ENCODE results near the gene GIPC1.
"Not testable (repeated sequence)": the region's sequence is repeated elsewhere in the genome, so short reads cannot be mapped to it uniquely, and the experiment has no call there.

GIPC1 gene, protein sequence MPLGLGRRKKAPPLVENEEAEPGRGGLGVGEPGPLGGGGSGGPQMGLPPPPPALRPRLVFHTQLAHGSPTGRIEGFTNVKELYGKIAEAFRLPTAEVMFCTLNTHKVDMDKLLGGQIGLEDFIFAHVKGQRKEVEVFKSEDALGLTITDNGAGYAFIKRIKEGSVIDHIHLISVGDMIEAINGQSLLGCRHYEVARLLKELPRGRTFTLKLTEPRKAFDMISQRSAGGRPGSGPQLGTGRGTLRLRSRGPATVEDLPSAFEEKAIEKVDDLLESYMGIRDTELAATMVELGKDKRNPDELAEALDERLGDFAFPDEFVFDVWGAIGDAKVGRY

GRCh38 chr19:14496029-14496833, at the start of gene GIPC1:
Gene GIPC1, minus strand, starts transcription at chr19:14496127. Its CDS starts 13,151 bp downstream, at chr19:14482976.
- DNase-seq (ENCODE audit: low spot score) = peak; percentile 99

GRCh38 chr19:14545716-14546082, 49.8 kb upstream of the GIPC1 start:
- no peak for DNase-seq (ENCODE audit: low spot score)

GRCh38 chr19:14544977-14545715, 49.2 kb upstream of the GIPC1 start:
- no peak for DNase-seq (ENCODE audit: low spot score)

DNA sequence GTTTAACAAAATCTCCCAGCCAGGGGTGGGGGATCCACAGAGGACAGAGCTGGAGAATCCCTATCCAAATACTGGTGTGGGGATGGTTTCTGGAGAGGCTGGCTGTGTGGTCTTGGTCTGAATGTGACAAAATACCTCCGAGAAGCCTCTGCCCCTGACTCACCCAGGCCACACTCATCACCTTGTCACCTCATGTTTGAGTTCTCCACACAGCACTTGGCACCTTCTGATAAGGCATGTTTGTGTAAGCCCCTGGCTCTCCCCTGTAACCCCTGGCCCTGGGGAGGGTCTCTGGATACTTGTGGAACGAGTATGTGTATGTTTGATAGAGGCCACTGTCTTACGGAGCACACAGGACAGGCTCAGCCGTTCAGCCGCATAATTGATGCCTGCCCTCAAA, 48.1 kb upstream of the GIPC1 start:
- no peak for DNase-seq (ENCODE audit: low spot score)

GRCh38 chr19:14542711-14543328, 46.9 kb upstream of the GIPC1 start:
- no peak for DNase-seq (ENCODE audit: low spot score)

GRCh38 chr19:14541979-14542378, 46.1 kb upstream of the GIPC1 start:
- DNase-seq (ENCODE audit: low spot score) = not testable (repeated sequence)

DNA sequence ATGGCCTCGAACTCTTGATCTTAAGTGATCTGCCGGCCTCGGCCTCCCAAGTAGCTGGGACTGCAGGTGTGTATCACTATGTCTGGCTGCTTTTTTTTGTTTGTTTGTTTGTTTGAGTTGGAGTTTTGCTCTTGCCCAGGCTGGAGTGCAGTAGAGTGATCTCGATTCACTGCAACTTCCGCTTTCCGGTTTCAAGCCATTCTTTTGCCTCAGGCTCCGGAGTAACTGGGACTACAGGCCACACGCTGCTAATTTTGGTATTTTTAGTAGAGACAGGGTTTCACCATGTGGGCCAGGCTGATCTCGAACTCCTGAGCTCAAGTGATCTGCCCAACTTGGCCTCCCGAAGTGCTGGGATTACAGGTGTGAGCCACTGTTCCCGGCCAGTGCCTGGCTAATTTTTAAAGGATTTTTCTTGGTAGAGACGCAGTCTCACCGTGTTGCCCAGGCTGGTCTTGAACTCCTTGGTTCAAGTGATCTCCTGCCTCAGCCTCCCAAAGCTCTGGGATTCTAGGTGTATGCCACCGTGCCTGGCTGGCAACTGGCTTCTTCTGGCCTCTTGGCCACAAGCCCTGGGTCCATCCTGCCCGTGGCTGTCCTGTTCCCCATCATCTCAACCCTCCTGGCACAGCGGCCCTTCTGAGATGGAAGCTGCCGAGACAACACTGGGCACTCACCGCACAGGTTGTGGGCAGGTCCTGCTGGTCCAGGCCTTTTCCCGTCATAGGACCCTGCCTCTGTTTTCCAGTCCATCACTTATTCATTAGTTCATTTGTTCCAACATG, 45.0 kb upstream of the GIPC1 start:
- no peak for DNase-seq (ENCODE audit: low spot score)

DNA sequence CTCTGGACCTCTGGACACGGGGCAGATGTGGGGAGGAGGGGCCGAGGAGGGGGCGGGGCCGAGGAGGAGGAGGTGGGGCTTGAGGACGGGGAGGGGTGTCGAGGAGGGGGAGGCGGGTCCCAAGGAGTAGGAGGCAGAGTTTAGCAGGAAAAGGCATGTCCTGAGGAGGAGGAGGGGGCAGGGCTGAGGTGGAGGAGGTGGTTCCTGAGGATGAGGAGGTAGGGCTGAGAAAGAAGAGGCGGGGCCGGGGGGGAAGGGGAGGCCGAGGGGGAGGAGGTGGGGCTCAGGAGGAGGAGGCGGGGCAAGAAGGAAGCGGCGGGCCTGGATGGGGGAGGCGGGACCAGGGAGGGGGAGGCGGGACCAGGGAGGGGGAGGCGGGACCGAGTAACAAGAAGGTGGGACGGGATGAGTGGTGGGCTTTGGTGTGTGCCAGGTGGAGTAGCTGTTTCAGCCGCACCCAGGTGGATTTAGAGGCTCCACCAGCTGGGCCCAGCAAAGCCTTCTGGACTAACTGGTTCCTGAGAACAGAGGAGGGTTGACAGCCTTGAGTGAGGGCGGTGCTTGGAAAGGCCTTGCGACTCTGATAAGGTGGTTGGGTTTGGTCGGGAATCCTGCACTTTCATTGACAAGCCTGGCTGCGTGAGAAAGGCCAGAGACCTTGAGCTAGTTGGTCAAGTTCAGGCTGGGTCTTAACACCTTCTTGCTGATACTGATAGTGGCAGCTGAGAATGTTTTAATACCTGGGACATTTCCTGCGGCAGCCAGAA, 41.2 kb upstream of the GIPC1 start:
- peak; percentile 88 for DNase-seq (ENCODE audit: low spot score)

GRCh38 chr19:14533450-14533849, 37.5 kb upstream of the GIPC1 start:
- DNase-seq (ENCODE audit: low spot score) = no peak

- DNase-seq (ENCODE audit: low spot score) = no peak
These were observed 34.6 kb upstream of the GIPC1 start for GRCh38 chr19:14530506-14530905.

DNA sequence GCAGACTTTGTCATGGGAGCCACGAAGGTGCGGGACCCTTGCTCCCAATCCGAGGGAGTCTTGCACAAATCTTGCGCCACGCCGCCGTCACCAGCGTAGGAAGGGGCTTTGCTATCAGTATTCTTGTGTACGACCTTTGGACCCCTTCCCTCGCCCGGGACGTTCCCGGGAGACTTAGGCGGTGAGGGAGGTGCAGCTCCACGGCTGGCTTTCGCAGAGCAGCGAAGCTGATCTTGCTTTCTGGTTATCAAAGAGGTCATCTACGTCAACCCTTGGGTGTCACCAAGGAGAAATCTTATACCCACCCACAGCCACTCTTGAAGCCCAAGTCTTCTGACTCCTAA, 34.0 kb upstream of the GIPC1 start:
- DNase-seq (ENCODE audit: low spot score) = no peak

- DNase-seq (ENCODE audit: low spot score) = peak; percentile 98
These were observed 33.5 kb upstream of the GIPC1 start, which contains the start of gene TECR for GRCh38 chr19:14529254-14530004. Gene TECR, plus strand, starts transcription at chr19:14529594. Its CDS starts 103 bp downstream, at chr19:14529697.

DNA sequence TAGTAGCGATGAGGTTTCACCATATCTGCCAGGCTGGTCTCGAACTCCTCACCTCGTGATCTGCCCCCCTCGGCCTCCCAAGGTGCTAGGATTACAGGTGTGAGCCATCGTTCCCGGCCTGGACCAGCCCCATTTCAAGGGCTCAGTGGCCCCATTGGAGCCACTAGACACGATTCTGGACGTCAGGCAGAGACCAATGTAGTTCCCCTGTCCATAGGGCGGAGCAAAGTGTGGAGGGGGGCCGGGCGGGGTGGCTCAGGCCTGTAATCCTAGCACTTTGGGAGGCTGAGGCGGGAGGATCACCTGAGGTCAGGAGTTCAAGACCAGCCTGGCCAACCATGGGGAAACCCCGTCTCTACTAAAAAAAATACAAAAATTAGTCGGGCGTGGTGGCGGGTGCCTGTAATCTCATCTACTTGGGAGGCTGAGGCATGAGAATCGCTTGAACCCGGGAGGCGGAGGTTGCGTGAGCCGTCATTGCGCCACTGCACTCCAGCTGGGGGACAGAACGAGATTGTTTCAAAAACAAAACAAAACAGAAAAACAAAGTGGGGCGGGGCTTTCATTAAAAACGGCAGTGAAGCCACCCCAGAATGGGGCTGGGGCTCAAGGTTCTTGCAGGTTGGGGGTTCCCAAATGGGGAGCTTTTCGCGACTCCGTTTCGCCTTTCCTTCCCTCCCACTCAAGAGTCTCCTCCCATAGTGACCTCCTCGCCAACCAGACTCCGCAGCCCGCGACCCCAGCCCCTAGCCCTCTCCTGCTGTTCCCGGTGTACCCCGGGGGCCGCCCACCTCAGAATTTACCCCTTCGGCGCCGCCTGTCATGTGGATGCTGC, 32.7 kb upstream of the GIPC1 start:
- DNase-seq (ENCODE audit: low spot score) = no peak

- no peak for DNase-seq (ENCODE audit: low spot score)
These were observed 30.5 kb upstream of the GIPC1 start for GRCh38 chr19:14526423-14526822.

- no peak for DNase-seq (ENCODE audit: low spot score)
These were observed 29.8 kb upstream of the GIPC1 start for GRCh38 chr19:14525729-14526128.

DNA sequence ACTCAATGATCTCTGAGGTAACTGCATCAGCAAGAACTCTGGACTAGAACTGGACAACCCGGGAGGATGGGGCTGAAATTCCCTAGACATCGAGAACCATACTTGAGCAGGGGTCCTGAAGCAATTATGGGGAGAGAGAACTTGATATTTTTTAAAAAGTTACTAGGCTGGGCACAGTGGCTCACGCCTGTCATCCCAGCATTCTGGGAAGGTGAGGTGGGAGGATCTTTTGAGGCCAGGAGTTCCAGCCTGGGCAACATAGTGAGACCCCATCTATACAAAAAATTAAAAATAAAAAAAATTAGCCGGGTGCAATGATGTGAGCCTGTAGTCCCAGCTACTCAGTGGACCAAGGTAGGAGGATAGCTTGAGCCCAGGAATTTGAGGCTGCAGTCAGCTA, 24.6 kb upstream of the GIPC1 start:
- DNase-seq (ENCODE audit: low spot score) = no peak

DNA sequence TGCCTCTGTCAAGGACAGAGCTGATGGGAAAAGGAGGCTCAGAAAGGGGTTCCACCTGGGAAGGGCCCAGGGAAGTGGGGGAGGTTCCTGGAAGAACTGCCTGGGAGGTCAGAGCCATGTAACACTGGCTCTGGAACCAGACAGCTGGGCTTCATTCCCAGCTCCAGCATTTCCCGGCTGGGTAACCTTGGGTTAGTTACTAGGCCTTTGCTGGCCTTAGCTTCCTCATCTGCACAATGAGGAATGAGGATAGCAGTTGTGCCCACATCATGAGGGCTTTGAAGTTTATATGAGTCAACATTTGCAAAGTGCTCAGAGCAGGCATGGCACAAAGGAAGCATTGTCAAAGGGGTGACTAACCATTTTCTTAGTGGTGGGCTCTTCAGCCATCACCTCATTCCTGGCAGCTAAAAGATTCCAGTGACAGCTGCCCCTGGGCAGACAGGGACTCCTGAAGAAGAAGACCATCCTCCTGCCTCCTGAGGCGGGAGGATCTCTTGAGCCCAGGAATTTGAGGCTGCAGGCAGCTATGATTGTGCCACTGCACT, 24.0 kb upstream of the GIPC1 start:
- DNase-seq (ENCODE audit: low spot score) = peak; percentile 94

DNA sequence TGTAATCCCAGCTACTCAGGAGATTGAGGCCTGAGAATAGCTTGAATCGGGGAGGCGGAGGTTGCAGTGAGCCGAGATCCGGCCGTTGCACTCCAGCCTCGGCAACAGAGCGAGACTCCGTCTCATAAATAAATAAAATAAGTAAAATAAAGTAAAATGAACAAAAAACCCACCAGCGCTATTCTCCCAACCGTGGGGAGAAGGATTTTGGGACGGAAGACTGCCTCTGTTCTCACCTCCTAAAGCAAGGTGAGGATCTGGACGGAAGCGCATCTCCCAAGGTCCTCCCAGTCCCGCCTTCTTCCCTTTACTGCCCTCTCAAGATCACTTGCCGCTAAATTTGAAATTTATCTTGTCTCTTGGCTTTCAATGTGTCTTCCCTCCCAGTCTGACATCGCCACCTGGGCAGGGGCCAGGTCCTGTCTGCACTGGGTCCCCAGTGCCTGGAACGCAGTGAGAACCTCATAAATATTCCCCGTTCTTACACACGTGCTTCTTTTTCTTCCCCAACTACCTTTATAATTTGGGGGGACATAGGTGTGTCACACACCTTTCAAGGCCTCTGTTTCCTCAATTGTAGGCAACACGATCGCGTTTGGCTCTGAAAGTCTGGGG, 23.4 kb upstream of the GIPC1 start:
- DNase-seq (ENCODE audit: low spot score) = no peak

All from COLO829 (cell line).